H9 (cell line): ENCODE data around the gene PCDHGA11. TPM values are rescaled to one million over a fixed set of nuclear protein-coding genes. Genes with fewer than 3 reads are reported as not detected.

Experiments used
- DNase-seq: peaks from one replicate; pipeline ENCODE4 v3.0.0-alpha.2; 2017
- H2AFZ ChIP-seq: one replicate; pipeline ENCODE4 v1.6.1; 2013; ENCODE audit warnings: mild to moderate bottlenecking, low read length, control low read depth, moderate library complexity
- H2AK5ac ChIP-seq: 2 replicates; pipeline ENCODE4 v1.6.1; 2013; ENCODE audit warnings: low read length, control low read depth, mixed read lengths; ENCODE audit not compliant: insufficient read length
- H2BK120ac ChIP-seq: one replicate; pipeline ENCODE4 v1.6.1; 2013; ENCODE audit warnings: low read depth, mild to moderate bottlenecking, low read length, control low read depth, inconsistent platforms; ENCODE audit not compliant: poor library complexity, severe bottlenecking
- H2BK12ac ChIP-seq: 2 replicates; pipeline ENCODE4 v1.6.1; 2013; ENCODE audit warnings: low read length, control low read depth, mixed read lengths, low read depth; ENCODE audit not compliant: insufficient read length
- H2BK15ac ChIP-seq: 2 replicates; pipeline ENCODE4 v1.6.1; 2013; ENCODE audit warnings: low read depth, low read length, control low read depth
- H2BK20ac ChIP-seq: one replicate; pipeline ENCODE4 v1.6.1; 2013; ENCODE audit warnings: low read depth, mild to moderate bottlenecking, low read length, control low read depth, inconsistent platforms; ENCODE audit not compliant: poor library complexity, severe bottlenecking
- H2BK5ac ChIP-seq: 2 replicates; pipeline ENCODE4 v1.6.1; 2013; ENCODE audit warnings: low read length, control low read depth, mixed read lengths; ENCODE audit not compliant: insufficient read length
- H3K14ac ChIP-seq: 2 replicates; pipeline ENCODE4 v1.6.1; 2013; ENCODE audit warnings: low read length, control low read depth; ENCODE audit not compliant: insufficient read depth
- H3K18ac ChIP-seq: 2 replicates; pipeline ENCODE4 v1.6.1; 2013; ENCODE audit warnings: low read depth, mild to moderate bottlenecking, mixed read lengths, low read length, control low read depth; ENCODE audit not compliant: insufficient read length
- H3K23ac ChIP-seq: 2 replicates; pipeline ENCODE4 v1.6.1; 2013; ENCODE audit warnings: low read length, control low read depth, mixed read lengths, low read depth; ENCODE audit not compliant: insufficient read length
- H3K23me2 ChIP-seq: 2 replicates; pipeline ENCODE4 v1.6.1; 2013; ENCODE audit warnings: low read depth, mild to moderate bottlenecking, mixed read lengths, low read length, control low read depth; ENCODE audit not compliant: insufficient read length, poor library complexity, severe bottlenecking
- H3K27ac ChIP-seq: 2 replicates; pipeline ENCODE4 v1.5.1; 2013; ENCODE audit warnings: low read length, control low read depth, mixed read lengths, low read depth; ENCODE audit not compliant: insufficient read length
- H3K27me3 ChIP-seq: 2 replicates; pipeline ENCODE4 v1.6.1; 2013; ENCODE audit warnings: low read length, control low read depth, inconsistent platforms; ENCODE audit not compliant: insufficient read depth
- H3K4ac ChIP-seq: 2 replicates; pipeline ENCODE4 v1.6.1; 2013; ENCODE audit warnings: low read depth, mild to moderate bottlenecking, control low read depth, inconsistent platforms, low read length, moderate library complexity
- H3K4me1 ChIP-seq: 2 replicates; pipeline ENCODE4 v1.6.1; 2013; ENCODE audit warnings: low read length, control low read depth, inconsistent platforms; ENCODE audit not compliant: insufficient read depth
- H3K4me2 ChIP-seq: 2 replicates; pipeline ENCODE4 v1.6.1; 2013; ENCODE audit warnings: low read length, control low read depth, mixed read lengths; ENCODE audit not compliant: insufficient read length, insufficient read depth
- H3K56ac ChIP-seq: 2 replicates; pipeline ENCODE4 v1.6.1; 2013; ENCODE audit warnings: low read depth, mild to moderate bottlenecking, mixed read lengths, low read length, control low read depth; ENCODE audit not compliant: insufficient read length
- H3K79me1 ChIP-seq: 2 replicates; pipeline ENCODE4 v1.6.1; 2013; ENCODE audit warnings: low read depth, mild to moderate bottlenecking, moderate library complexity, low read length, control low read depth, inconsistent platforms; ENCODE audit not compliant: insufficient read depth, poor library complexity, severe bottlenecking
- H3K79me2 ChIP-seq: 2 replicates; pipeline ENCODE4 v1.6.1; 2013; ENCODE audit warnings: low read length, control low read depth, inconsistent platforms; ENCODE audit not compliant: insufficient read depth
- H3K9ac ChIP-seq: 2 replicates; pipeline ENCODE4 v1.6.1; 2013; ENCODE audit warnings: low read length, control low read depth, mixed read lengths; ENCODE audit not compliant: insufficient read length; ENCODE audit errors: extremely low read depth
- H3K9me3 ChIP-seq: one replicate; pipeline ENCODE4 v1.6.1; 2013; ENCODE audit warnings: low read depth, low read length, inconsistent platforms; ENCODE audit not compliant: control insufficient read depth
- H3T11ph ChIP-seq: one replicate; pipeline ENCODE4 v1.6.1; 2013; ENCODE audit warnings: mild to moderate bottlenecking, low read length, control low read depth, inconsistent platforms
- H4K20me1 ChIP-seq: one replicate; pipeline ENCODE4 v1.6.1; 2013; ENCODE audit not compliant: control insufficient read depth, insufficient read length, insufficient read depth
- H4K5ac ChIP-seq: 2 replicates; pipeline ENCODE4 v1.6.1; 2013; ENCODE audit warnings: low read depth, mild to moderate bottlenecking, mixed read lengths, low read length, control low read depth; ENCODE audit not compliant: insufficient read length
- H4K8ac ChIP-seq: replicated peaks from 2 replicates; pipeline ENCODE4 v1.6.1; 2013; ENCODE audit warnings: low read length, control low read depth, mixed read lengths, low read depth; ENCODE audit not compliant: insufficient read length
- H4K91ac ChIP-seq: 2 replicates; pipeline ENCODE4 v1.6.1; 2013; ENCODE audit warnings: low read depth, mild to moderate bottlenecking, moderate library complexity, mixed read lengths, low read length, control low read depth; ENCODE audit not compliant: insufficient read length
- H3K27ac Mint-ChIP-seq, 3 experiments: 2 replicates in 2 of 3; 3 replicates in 1 of 3; pipeline ENCODE4 v1.8.0; 2020 to 2021; ENCODE audit warnings: mixed read lengths in 3 of 3, mild to moderate bottlenecking in 1 of 3, moderate library complexity in 1 of 3
- H3K27me3 Mint-ChIP-seq: 2 replicates; pipeline ENCODE4 v1.8.0; 2021; ENCODE audit warnings: low read depth, mild to moderate bottlenecking, moderate library complexity, mixed read lengths
- H3K36me3 Mint-ChIP-seq, 3 experiments: 2 replicates in 2 of 3; 3 replicates in 1 of 3; pipeline ENCODE4 v1.8.0; 2020 to 2021; ENCODE audit warnings: low read depth in 3 of 3, mixed read lengths in 3 of 3; ENCODE audit not compliant: insufficient read depth in 1 of 3
- H3K4me1 Mint-ChIP-seq, 2 experiments: 2 replicates each; pipeline ENCODE4 v1.8.0; 2020; ENCODE audit warnings: mixed read lengths in 2 of 2
- H3K4me3 Mint-ChIP-seq, 2 experiments: 2 replicates in 1 of 2; 3 replicates in 1 of 2; pipeline ENCODE4 v1.8.0; 2020 to 2021; ENCODE audit warnings: mild to moderate bottlenecking in 2 of 2, mixed read lengths in 2 of 2, moderate library complexity in 1 of 2
- H3K9me3 Mint-ChIP-seq, 2 experiments: 2 replicates in 1 of 2; 3 replicates in 1 of 2; pipeline ENCODE4 v1.8.0; 2020; ENCODE audit warnings: mild to moderate bottlenecking in 2 of 2, mixed read lengths in 2 of 2, moderate library complexity in 1 of 2
- CTCF ChIP-seq: fragments of 200-600 bp; sonication (generic); conservative IDR thresholded peaks from 3 replicates; pipeline ENCODE4 v1.8.0; 2021; ENCODE audit warnings: antibody characterized with exemption, mild to moderate bottlenecking
- WGBS: extraction: QIAGEN DNeasy Blood & Tissue Kit; methylation state at CpG from one replicate; pipeline ENCODE4 v1.1.7; 2013; ENCODE audit warnings: missing lambda C conversion rate, low lambda C conversion rate, mixed read lengths; ENCODE audit not compliant: insufficient read length; ENCODE audit errors: extremely low coverage; 5-methylcytosine and 5-hydroxymethylcytosine counted together
- total RNA-seq: library from RNA; stranded (reverse); gene quantifications from 2 replicates; pipeline ENCODE4 v1.2.1, GENCODE V29; 2021

Gene PCDHGA11
- total RNA-seq, 1 experiment from 2014 or later = 2.6 TPM

GRCh38 chr5:141371572-141372475, 49.0 kb upstream of the PCDHGA11 start:
- H2BK20ac ChIP-seq = no peak overlapping the region

More at GRCh38 chr5:141371572-141372475, 49.0 kb upstream of the PCDHGA11 start:
- Mint-ChIP-seq H3K4me3 (no peak overlapping the region), H3K36me3 (peaks cover 36 to 48% (median 46%) of the 10 kb centered on the region in 3 experiments), H3K9me3 (peaks cover 59 to 61% of the 10 kb centered on the region in 2 experiments), H3K4me1 (no peaks in the 10 kb centered on the region), H3K27me3 (peaks cover 9% of the 10 kb centered on the region), H3K27ac (no peak overlapping the region)
- WGBS = no CpG with 5 or more reads among the region's 69 CpGs
- no peak for DNase-seq
- Histone ChIP-seq H3K79me2 (no peaks in the 10 kb centered on the region), H3K9me3 (peaks cover 34% of the 10 kb centered on the region), H3K27me3 (no peaks in the 10 kb centered on the region), H3K9ac (no peak overlapping the region), H3T11ph (no peak overlapping the region), H2BK15ac (no peak overlapping the region), H4K5ac (no peak overlapping the region), H2AK5ac (no peak overlapping the region), H3K27ac (no peak overlapping the region), H4K8ac (no peak overlapping the region), H4K20me1 (no peaks in the 10 kb centered on the region), H3K23ac (no peak overlapping the region), H4K91ac (no peak overlapping the region), H3K18ac (no peak overlapping the region), H2BK120ac (no peak overlapping the region), H3K4me1 (no peaks in the 10 kb centered on the region), H3K4me2 (no peak overlapping the region), H3K14ac (no peak overlapping the region), H2AFZ (no peak overlapping the region), H2BK12ac (no peak overlapping the region), H3K56ac (no peak overlapping the region), H2BK5ac (no peak overlapping the region), H3K79me1 (no peaks in the 10 kb centered on the region), H3K4ac (no peak overlapping the region), H3K23me2 (no peaks in the 10 kb centered on the region)
- no peak for TF ChIP-seq CTCF
